Measurements from ENCODE around the gene KRT83.
"Not testable (repeated sequence)": the region's sequence is repeated elsewhere in the genome, so short reads cannot be mapped to it uniquely, and the experiment has no call there.

KRT83 gene

DNA sequence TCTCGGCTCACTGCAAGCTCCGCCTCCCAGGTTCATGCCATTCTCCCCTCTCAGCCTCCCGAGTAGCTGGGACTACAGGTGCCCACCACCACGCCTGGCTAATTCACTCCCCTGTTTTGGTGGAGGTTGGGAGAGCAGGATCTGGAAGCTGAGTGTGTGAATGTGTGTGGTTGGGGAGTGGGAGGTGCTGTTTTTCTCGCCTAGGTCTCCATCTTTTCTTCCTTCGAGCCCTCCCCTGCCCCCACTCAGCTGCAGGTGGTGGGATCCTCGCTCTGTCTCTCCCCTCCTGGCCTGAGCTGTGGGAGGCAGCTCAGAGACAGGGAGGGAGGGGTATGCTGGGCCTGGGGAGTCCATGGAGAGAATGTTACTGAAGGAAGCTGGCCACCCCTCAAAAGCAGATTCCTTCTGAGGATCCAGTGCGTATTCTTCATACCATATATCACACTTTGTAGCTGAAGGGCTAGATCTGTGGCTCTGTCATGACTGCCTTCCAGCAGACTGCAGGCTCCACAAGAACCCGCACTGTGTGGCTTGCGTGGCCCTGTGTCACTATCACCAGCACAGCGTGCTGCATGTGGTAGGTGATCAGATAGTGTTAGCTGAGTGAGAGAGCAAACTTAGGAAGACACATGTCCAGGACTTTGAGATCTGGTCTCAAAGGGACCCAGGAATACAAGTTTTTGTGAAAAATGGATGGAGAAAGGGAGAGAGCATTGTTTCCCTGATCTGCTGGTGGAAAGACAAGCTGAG lies 2.8 kb downstream of the KRT83 start:
- TF ChIP-seq, protein P1, sequence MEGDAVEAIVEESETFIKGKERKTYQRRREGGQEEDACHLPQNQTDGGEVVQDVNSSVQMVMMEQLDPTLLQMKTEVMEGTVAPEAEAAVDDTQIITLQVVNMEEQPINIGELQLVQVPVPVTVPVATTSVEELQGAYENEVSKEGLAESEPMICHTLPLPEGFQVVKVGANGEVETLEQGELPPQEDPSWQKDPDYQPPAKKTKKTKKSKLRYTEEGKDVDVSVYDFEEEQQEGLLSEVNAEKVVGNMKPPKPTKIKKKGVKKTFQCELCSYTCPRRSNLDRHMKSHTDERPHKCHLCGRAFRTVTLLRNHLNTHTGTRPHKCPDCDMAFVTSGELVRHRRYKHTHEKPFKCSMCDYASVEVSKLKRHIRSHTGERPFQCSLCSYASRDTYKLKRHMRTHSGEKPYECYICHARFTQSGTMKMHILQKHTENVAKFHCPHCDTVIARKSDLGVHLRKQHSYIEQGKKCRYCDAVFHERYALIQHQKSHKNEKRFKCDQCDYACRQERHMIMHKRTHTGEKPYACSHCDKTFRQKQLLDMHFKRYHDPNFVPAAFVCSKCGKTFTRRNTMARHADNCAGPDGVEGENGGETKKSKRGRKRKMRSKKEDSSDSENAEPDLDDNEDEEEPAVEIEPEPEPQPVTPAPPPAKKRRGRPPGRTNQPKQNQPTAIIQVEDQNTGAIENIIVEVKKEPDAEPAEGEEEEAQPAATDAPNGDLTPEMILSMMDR (IDR thresholded peaks at IDR 0.05), result no peak
- no peak overlapping the region for H2AFZ ChIP-seq
- no peaks in the 10 kb centered on the region for H3K36me3 ChIP-seq (ENCODE audit: control insufficient read depth, insufficient read depth, low read length)
- H3K4me3 ChIP-seq (ENCODE audit: low read depth, low read length), result no peak overlapping the region
- H3K4me1 ChIP-seq, result no peaks in the 10 kb centered on the region
- no peaks in the 10 kb centered on the region for H3K27me3 ChIP-seq (ENCODE audit: control insufficient read depth, insufficient read depth, low read length)
- H3K27ac ChIP-seq, result no peak overlapping the region
- H3K9ac ChIP-seq, result no peak overlapping the region
- no peak overlapping the region for H3K4me2 ChIP-seq (ENCODE audit: low read length)
- no peaks in the 10 kb centered on the region for H3K9me3 ChIP-seq (ENCODE audit: control insufficient read depth, low read length)
- no peaks in the 10 kb centered on the region for H3K79me2 ChIP-seq

GRCh38 chr12:52317468-52318052 lies 3.6 kb downstream of the KRT83 start:
- Histone ChIP-seq H3K79me2 (no peaks in the 10 kb centered on the region), H3K27ac (no peak overlapping the region), H3K36me3 (ENCODE audit: control insufficient read depth, insufficient read depth, low read length) (no peaks in the 10 kb centered on the region), H3K27me3 (ENCODE audit: control insufficient read depth, insufficient read depth, low read length) (no peaks in the 10 kb centered on the region), H3K9me3 (ENCODE audit: control insufficient read depth, low read length) (no peaks in the 10 kb centered on the region), H3K4me1 (no peaks in the 10 kb centered on the region), H3K4me2 (ENCODE audit: low read length) (no peak overlapping the region), H3K9ac (no peak overlapping the region), H2AFZ (no peak overlapping the region), H3K4me3 (ENCODE audit: low read depth, low read length) (no peak overlapping the region)
- TF ChIP-seq, protein P1 (IDR thresholded peaks at IDR 0.05), result no peak

DNA sequence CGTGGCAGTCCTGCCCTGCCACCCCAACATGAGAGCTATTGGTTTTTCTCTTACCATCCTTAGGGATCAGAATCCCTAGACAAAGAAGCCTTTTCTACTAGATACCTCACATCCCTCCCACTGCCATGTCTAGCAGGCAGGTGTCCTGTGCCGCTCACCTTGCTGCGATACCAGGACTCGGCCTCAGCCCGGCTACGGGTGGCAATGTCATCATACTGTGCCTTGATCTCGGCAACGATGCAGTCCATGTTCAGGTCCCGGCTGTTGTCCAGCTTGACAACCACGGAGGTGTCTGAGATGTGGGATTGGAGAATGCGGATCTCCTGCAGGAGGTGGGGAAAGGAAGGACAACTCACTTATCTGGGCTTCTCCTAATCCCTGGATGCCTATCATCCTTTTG lies 4.5 kb downstream of the KRT83 start:
- no peak overlapping the region for H3K9ac ChIP-seq
- no peaks in the 10 kb centered on the region for H3K27me3 ChIP-seq (ENCODE audit: control insufficient read depth, insufficient read depth, low read length)
- no peaks in the 10 kb centered on the region for H3K79me2 ChIP-seq
- no peaks in the 10 kb centered on the region for H3K4me1 ChIP-seq
- H3K36me3 ChIP-seq (ENCODE audit: control insufficient read depth, insufficient read depth, low read length), result no peaks in the 10 kb centered on the region
- no peak overlapping the region for H2AFZ ChIP-seq
- TF ChIP-seq, protein P1 (IDR thresholded peaks at IDR 0.05), result no peak
- H3K27ac ChIP-seq, result no peak overlapping the region
- no peaks in the 10 kb centered on the region for H3K9me3 ChIP-seq (ENCODE audit: control insufficient read depth, low read length)
- H3K4me2 ChIP-seq (ENCODE audit: low read length), result no peak overlapping the region
- H3K4me3 ChIP-seq (ENCODE audit: low read depth, low read length), result no peak overlapping the region

DNA sequence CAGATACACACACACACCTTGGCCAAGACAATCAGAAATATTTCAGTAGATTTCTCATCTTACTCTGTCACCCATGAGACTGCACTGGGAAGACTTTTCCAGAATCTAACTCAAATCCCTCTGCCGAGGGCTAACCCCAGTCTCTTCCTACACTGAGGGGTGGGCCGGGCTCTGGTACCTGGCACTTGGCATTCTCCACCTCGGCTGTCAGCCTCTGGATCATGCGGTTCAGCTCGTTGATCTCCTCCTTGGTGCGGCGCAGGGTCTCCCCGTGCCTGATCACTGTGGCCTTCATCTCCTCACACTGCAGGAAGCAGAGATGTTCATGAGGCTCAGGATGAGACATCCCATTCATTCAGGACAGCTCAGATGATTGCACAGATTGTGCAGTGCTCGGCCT lies 4.9 kb downstream of the KRT83 start:
- Histone ChIP-seq H2AFZ (no peak overlapping the region), H3K79me2 (no peaks in the 10 kb centered on the region), H3K4me2 (ENCODE audit: low read length) (no peak overlapping the region), H3K9me3 (ENCODE audit: control insufficient read depth, low read length) (no peaks in the 10 kb centered on the region), H3K27me3 (ENCODE audit: control insufficient read depth, insufficient read depth, low read length) (no peaks in the 10 kb centered on the region), H3K36me3 (ENCODE audit: control insufficient read depth, insufficient read depth, low read length) (no peaks in the 10 kb centered on the region), H3K27ac (no peak overlapping the region), H3K4me3 (ENCODE audit: low read depth, low read length) (no peak overlapping the region), H3K9ac (no peak overlapping the region), H3K4me1 (no peaks in the 10 kb centered on the region)
- TF ChIP-seq, protein P1 (IDR thresholded peaks at IDR 0.05), result no peak

GRCh38 chr12:52315721-52316120 lies 5.5 kb downstream of the KRT83 start:
- H2AFZ ChIP-seq; H3K27me3 ChIP-seq (ENCODE audit: control insufficient read depth, insufficient read depth, low read length); H3K9me3 ChIP-seq (ENCODE audit: control insufficient read depth, low read length); H3K27ac ChIP-seq; H3K4me3 ChIP-seq (ENCODE audit: low read depth, low read length); H3K4me1 ChIP-seq; H3K79me2 ChIP-seq; H3K4me2 ChIP-seq (ENCODE audit: low read length); H3K9ac ChIP-seq; H3K36me3 ChIP-seq (ENCODE audit: control insufficient read depth, insufficient read depth, low read length): not testable (repeated sequence)
- TF ChIP-seq, protein P1 (IDR thresholded peaks at IDR 0.05), result peak; percentile 5

Data from parathyroid adenoma (tissue), 2 donors.